SK-N-SH (cell line): Measurements from ENCODE around the gene CELF4. TPM values are rescaled to one million over a fixed set of nuclear protein-coding genes. Genes with fewer than 3 reads are reported as not detected.

Experiments
- CTCF ChIA-PET: fragments of 300-600, 350-600 bp; formaldehyde crosslinking; extraction: SDS; loops from one replicate; lab custom pipeline; 2021; lab: Yijun Ruan, JAX
- POLR2A ChIA-PET: fragments of 350-600 bp; sonication (Branson Sonifier 250); formaldehyde crosslinking; extraction: SDS; loops from one replicate; lab custom pipeline; 2020; ENCODE audit warnings: antibody characterized with exemption, inconsistent platforms; lab: Yijun Ruan, JAX
- DNase-seq: peaks from one replicate; pipeline ENCODE4 v3.0.0; 2012
- H2AFZ ChIP-seq: fragments of 200-600 bp; sonication (generic); 2 replicates; pipeline ENCODE4 v1.8.1; 2016; ENCODE audit warnings: antibody characterized with exemption, mild to moderate bottlenecking, low read depth
- H3F3A ChIP-seq: fragments of 200-600 bp; sonication (generic); replicated peaks from 2 replicates; pipeline ENCODE3; 2016; ENCODE audit warnings: antibody characterized with exemption, mild to moderate bottlenecking; ENCODE audit not compliant: insufficient read depth
- H3K27ac ChIP-seq, 2 experiments: fragments of 200-500 bp in 1 of 2; fragments of 200-600 bp in 1 of 2; sonication (Bioruptor generic) in 1 of 2; sonication (generic), shearing (Covaris generic) in 1 of 2; 2 replicates each; pipeline versions ENCODE4 v1.5.1 to v1.6.1; 2014 to 2016; ENCODE audit warnings: low read depth in 2 of 2, inconsistent platforms in 1 of 2, low read length in 1 of 2, mild to moderate bottlenecking in 1 of 2, mixed read lengths in 1 of 2
- H3K27me3 ChIP-seq: fragments of 200-600 bp; sonication (generic), shearing (Covaris generic); 2 replicates; pipeline ENCODE4 v1.6.1; 2016; ENCODE audit warnings: mixed run types; ENCODE audit not compliant: insufficient read depth
- H3K36me3 ChIP-seq, 2 experiments: fragments of 200-500 bp in 1 of 2; fragments of 200-600 bp in 1 of 2; sonication (Bioruptor generic) in 1 of 2; sonication (generic) in 1 of 2; replicated peaks in 1 of 2; 2 replicates each; pipeline versions ENCODE3 to v1.5.1; 2014 to 2016; ENCODE audit warnings: low read length in 1 of 2, mild to moderate bottlenecking in 1 of 2; ENCODE audit not compliant: insufficient read depth in 2 of 2, control insufficient read depth in 1 of 2
- H3K4me1 ChIP-seq, 2 experiments: fragments of 200-500 bp in 1 of 2; fragments of 200-600 bp in 1 of 2; sonication (Bioruptor generic) in 1 of 2; sonication (generic), shearing (Covaris generic) in 1 of 2; 2 replicates each; pipeline versions ENCODE4 v1.5.1 to v1.6.1; 2014 to 2016; ENCODE audit warnings: low read depth in 1 of 2, low read length in 1 of 2, mixed run types in 1 of 2; ENCODE audit not compliant: insufficient read depth in 2 of 2, control insufficient read depth in 1 of 2
- H3K4me2 ChIP-seq: fragments of 200-600 bp; sonication (generic), shearing (Covaris generic); 2 replicates; pipeline ENCODE4 v1.6.1; 2017; ENCODE audit warnings: mixed run types
- H3K4me3 ChIP-seq, 2 experiments: fragments of 200-500 bp in 1 of 2; fragments of 200-600 bp in 1 of 2; sonication (Bioruptor generic) in 1 of 2; sonication (generic), shearing (Covaris generic) in 1 of 2; 2 replicates each; pipeline versions ENCODE4 v1.5.1 to v1.8.1; 2014 to 2016; ENCODE audit warnings: low read depth in 2 of 2, inconsistent platforms in 1 of 2, low read length in 1 of 2, mild to moderate bottlenecking in 1 of 2, mixed read lengths in 1 of 2, moderate library complexity in 1 of 2
- H3K79me2 ChIP-seq: fragments of 200-600 bp; sonication (generic); 2 replicates; pipeline ENCODE4 v1.8.1; 2017; ENCODE audit warnings: mild to moderate bottlenecking; ENCODE audit not compliant: insufficient read depth
- H3K9ac ChIP-seq: fragments of 200-600 bp; sonication (generic); 2 replicates; pipeline ENCODE4 v1.6.1; 2017; ENCODE audit warnings: mixed run types
- H3K9me2 ChIP-seq: fragments of 200-600 bp; sonication (generic); 2 replicates; pipeline ENCODE4 v1.6.1; 2017; ENCODE audit warnings: mixed run types
- H3K9me3 ChIP-seq: fragments of 200-600 bp; sonication (generic); 2 replicates; pipeline ENCODE4 v1.6.1; 2017; ENCODE audit warnings: mixed run types, mild to moderate bottlenecking, moderate library complexity
- H4K20me1 ChIP-seq: fragments of 200-600 bp; sonication (generic); 2 replicates; pipeline ENCODE4 v1.6.1; 2017; ENCODE audit warnings: mild to moderate bottlenecking, mixed run types; ENCODE audit not compliant: insufficient read depth
- EP300 ChIP-seq, 2 experiments: IDR thresholded peaks; 2 replicates each; pipeline versions ENCODE4 v1.4.0 to v1.6.1; 2012; ENCODE audit warnings: borderline replicate concordance in 1 of 2, low read depth in 1 of 2, low read length in 1 of 2
- EZH2phosphoT487 ChIP-seq: fragments of 200-600 bp; sonication (generic); IDR thresholded peaks from 2 replicates; pipeline ENCODE4 v1.6.1; 2017; ENCODE audit warnings: low read depth, mixed run types, mild to moderate bottlenecking, antibody characterized with exemption, moderate library complexity, borderline replicate concordance
- FOSL2 ChIP-seq: IDR thresholded peaks from 2 replicates; pipeline ENCODE4 v1.4.0; 2012; ENCODE audit warnings: low read depth, mild to moderate bottlenecking, moderate library complexity, borderline replicate concordance
- JUND ChIP-seq: IDR thresholded peaks from 2 replicates; pipeline ENCODE4 v1.4.0; 2012
- MXI1 ChIP-seq: IDR thresholded peaks from 2 replicates; pipeline ENCODE4 v1.6.1; 2012; ENCODE audit warnings: mild to moderate bottlenecking, low read depth, low read length, improper control_type of control experiment
- REST ChIP-seq: IDR thresholded peaks from 2 replicates; pipeline ENCODE4 v1.6.1; 2012; ENCODE audit warnings: mild to moderate bottlenecking, low read depth, low read length, moderate library complexity
- TCF12 ChIP-seq: IDR thresholded peaks from 2 replicates; pipeline ENCODE4 v1.4.0; 2012
- USF1 ChIP-seq: IDR thresholded peaks from 2 replicates; pipeline ENCODE4 v1.4.0; 2012; ENCODE audit warnings: low read depth, borderline replicate concordance
- YY1 ChIP-seq: IDR thresholded peaks from 2 replicates; pipeline ENCODE4 v1.4.0; 2012; ENCODE audit warnings: low read depth, mild to moderate bottlenecking
- WGBS: methylation state at CpG from one replicate; pipeline ENCODE4 v1.1.6; 2017; ENCODE audit warnings: low lambda C conversion rate; 5-methylcytosine and 5-hydroxymethylcytosine counted together
- polyA plus RNA-seq, 3 experiments: library from polyadenylated mRNA; depleted of rRNA; stranded (reverse); fragments of >200 nt; gene quantifications; 2 replicates each; pipeline ENCODE4 v1.2.3, GENCODE V29; 2012
- TF ChIP-seq, protein P1 (sequence below): fragments of 150-350 bp; IDR thresholded peaks from 2 replicates; pipeline ENCODE4 v1.6.1; 2017; ENCODE audit warnings: antibody characterized with exemption, low read length, low read depth, borderline replicate concordance
- TF ChIP-seq, protein P2 (sequence below): IDR thresholded peaks from 2 replicates; pipeline ENCODE4; 2012
- TF ChIP-seq, protein P3 (sequence below): IDR thresholded peaks from 2 replicates; pipeline ENCODE4 v1.4.0; 2012; ENCODE audit warnings: low read depth

CELF4 gene
- polyA plus RNA-seq, 1 of the 3 experiments (the other 2 are of a cell fraction) = 0.26 TPM

GRCh38 chr18:37392648-37393047, 172.9 kb downstream of the CELF4 start:
- Histone ChIP-seq H3K27me3 (no peaks in the 10 kb centered on the region), H3K4me3 (no peak overlapping the region), H3K79me2 (no peaks in the 10 kb centered on the region), H3K9me2 (no peaks in the 10 kb centered on the region)
- WGBS = 78% methylated on average over 3 of the region's 3 CpGs
- TF ChIP-seq MXI1 (no peak), EP300 (IDR thresholded peaks at IDR 0.05; ENCODE audit: borderline replicate concordance in 1 of 2, low read depth in 1 of 2, low read length in 1 of 2) (no peak), USF1 (no peak), YY1 (no peak), REST (no peak)
- TF ChIP-seq, protein P1, sequence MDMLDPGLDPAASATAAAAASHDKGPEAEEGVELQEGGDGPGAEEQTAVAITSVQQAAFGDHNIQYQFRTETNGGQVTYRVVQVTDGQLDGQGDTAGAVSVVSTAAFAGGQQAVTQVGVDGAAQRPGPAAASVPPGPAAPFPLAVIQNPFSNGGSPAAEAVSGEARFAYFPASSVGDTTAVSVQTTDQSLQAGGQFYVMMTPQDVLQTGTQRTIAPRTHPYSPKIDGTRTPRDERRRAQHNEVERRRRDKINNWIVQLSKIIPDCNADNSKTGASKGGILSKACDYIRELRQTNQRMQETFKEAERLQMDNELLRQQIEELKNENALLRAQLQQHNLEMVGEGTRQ = no peak
- TF ChIP-seq, all 33 proteins: peak for 0
- Histone ChIP-seq H4K20me1 (no peaks in the 10 kb centered on the region), H3K9ac (no peak overlapping the region), H3K4me1 (peaks cover 0 to 56% of the 10 kb centered on the region in 2 experiments; a peak in 1 of 4 replicates), H3F3A (no peaks in the 10 kb centered on the region), H3K27ac (peak overlapping the region in 1 of 2 experiments; percentile 96; a peak in 1 of 4 replicates), H2AFZ (no peak overlapping the region), H3K4me2 (no peak overlapping the region), H3K9me3 (no peaks in the 10 kb centered on the region), H3K36me3 (no peaks in the 10 kb centered on the region)
- no peak for DNase-seq
- CTCF ChIA-PET = interaction anchor here (1.0 to 2.3 kb wide), 8 partner anchors 19 to 171 kb away, joined by 3 to 8 read pairs (median 4); no protein-coding TSS in a partner anchor
- POLR2A ChIA-PET = interaction anchor here (1.2 kb wide), 1 partner anchor 37 kb away, joined by 3 read pairs; no protein-coding TSS in a partner anchor

DNA sequence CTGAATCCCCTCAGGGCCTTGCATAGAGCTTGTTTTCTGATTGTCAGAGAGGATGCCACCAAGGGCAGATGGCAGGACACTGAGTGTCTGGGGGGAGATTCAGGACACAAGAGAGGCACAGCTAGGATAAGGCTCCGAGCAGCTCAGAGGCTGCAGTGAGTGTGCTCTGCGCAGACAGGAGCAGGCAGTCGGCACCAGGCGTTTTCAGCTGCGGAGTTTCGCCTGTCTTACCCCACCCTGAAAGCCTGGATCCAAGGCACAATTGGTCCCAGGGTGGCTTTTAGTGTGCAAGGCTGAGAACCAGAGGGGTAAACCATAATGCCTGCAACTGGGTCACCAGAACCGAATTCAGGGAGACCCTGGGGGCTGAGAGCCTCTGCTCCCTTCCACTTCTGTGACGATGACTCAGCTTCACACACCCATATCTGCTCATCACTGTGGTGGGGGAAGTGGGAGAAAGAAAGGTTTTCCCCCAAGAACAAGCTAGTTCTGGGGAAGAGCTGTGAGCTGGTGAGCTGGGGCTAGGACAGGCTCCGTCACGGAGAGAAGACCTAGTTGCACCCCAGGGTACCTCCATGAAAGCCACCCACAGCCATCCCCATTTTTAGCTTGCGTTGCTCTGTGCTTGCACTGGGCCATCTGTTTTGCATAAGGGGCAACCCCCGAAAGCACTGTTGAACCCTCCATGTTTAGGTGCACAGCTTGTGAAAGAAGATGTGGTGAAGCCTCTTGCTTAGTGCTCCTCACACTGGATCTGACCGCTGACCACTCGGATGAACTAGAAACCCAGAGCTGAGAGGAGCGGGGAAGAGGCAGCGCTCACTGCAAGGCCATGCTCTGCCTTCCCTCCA, 173.7 kb downstream of the CELF4 start:
- TF ChIP-seq TCF12 = no peak
- TF ChIP-seq EZH2phosphoT487 = no peak
- TF ChIP-seq, protein P2, sequence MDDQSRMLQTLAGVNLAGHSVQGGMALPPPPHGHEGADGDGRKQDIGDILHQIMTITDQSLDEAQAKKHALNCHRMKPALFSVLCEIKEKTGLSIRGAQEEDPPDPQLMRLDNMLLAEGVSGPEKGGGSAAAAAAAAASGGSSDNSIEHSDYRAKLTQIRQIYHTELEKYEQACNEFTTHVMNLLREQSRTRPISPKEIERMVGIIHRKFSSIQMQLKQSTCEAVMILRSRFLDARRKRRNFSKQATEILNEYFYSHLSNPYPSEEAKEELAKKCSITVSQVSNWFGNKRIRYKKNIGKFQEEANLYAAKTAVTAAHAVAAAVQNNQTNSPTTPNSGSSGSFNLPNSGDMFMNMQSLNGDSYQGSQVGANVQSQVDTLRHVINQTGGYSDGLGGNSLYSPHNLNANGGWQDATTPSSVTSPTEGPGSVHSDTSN = no peak
- TF ChIP-seq, protein P3, sequence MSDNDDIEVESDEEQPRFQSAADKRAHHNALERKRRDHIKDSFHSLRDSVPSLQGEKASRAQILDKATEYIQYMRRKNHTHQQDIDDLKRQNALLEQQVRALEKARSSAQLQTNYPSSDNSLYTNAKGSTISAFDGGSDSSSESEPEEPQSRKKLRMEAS = no peak
- TF ChIP-seq FOSL2 = no peak
- no peak for TF ChIP-seq JUND

More for the DNA sequence above, 173.7 kb downstream of the CELF4 start:
- Histone ChIP-seq H3K9me2 (no peaks in the 10 kb centered on the region), H3K36me3 (no peaks in the 10 kb centered on the region), H3K79me2 (no peaks in the 10 kb centered on the region), H3K4me3 (no peak overlapping the region), H3K9me3 (no peaks in the 10 kb centered on the region), H3K9ac (no peak overlapping the region), H4K20me1 (no peaks in the 10 kb centered on the region), H3K4me1 (peaks cover 0 to 49% of the 10 kb centered on the region in 2 experiments; a peak in 1 of 4 replicates), H3K27ac (peak overlapping the region in 1 of 2 experiments; percentile 50; a peak in 1 of 4 replicates), H3F3A (no peaks in the 10 kb centered on the region), H3K4me2 (no peak overlapping the region), H2AFZ (no peak overlapping the region), H3K27me3 (no peaks in the 10 kb centered on the region)
- DNase-seq = no peak
- 57% methylated on average over 8 of the region's 16 CpGs for WGBS
- POLR2A ChIA-PET = interaction anchor here (1.2 kb wide), 1 partner anchor 38 kb away, joined by 3 read pairs; no protein-coding TSS in a partner anchor
- CTCF ChIA-PET = interaction anchor here (1.0 to 2.3 kb wide), 8 partner anchors 18 to 172 kb away, joined by 3 to 8 read pairs (median 4); no protein-coding TSS in a partner anchor
